ENCODE results near the gene TMPRSS6. TPM values are rescaled to one million over a fixed set of nuclear protein-coding genes. Genes with fewer than 3 reads are reported as not detected.

The TMPRSS6 gene
- total and polyA plus RNA-seq, 2 of the 13 experiments (the other 11 are each of a cell fraction or from before 2014, with no cell fraction given), result 4.2 to 4.8 TPM

GRCh38 chr22:37112084-37112728 is 2.7 kb upstream of the TMPRSS6 start (continued):
- peak; percentile 89 for TF ChIP-seq TFAP4 (IDR thresholded peaks at IDR 0.05; ENCODE audit: borderline replicate concordance, low read depth)
- no peak for TF ChIP-seq ZGPAT (CRISPR knock-in tag; IDR thresholded peaks at IDR 0.05)
- no peak for TF ChIP-seq HOMEZ (CRISPR knock-in tag; IDR thresholded peaks at IDR 0.05; ENCODE audit: low read depth)
- no peak for TF ChIP-seq IKZF1 (IDR thresholded peaks at IDR 0.05)
- TF ChIP-seq CHCHD3 (CRISPR knock-in tag; IDR thresholded peaks at IDR 0.05), result no peak
- 0 out of 2 replicates have a peak, but pooled peaks have one; percentile 27 for TF ChIP-seq MEF2D (CRISPR knock-in tag; IDR thresholded peaks at IDR 0.05)
- TF ChIP-seq ATF7 (IDR thresholded peaks at IDR 0.05), result no peak
- 0 out of 2 replicates have a peak, but pooled peaks have one; percentile 36 for TF ChIP-seq ATF7 (CRISPR knock-in tag; IDR thresholded peaks at IDR 0.05)
- TF ChIP-seq THAP7 (CRISPR knock-in tag; IDR thresholded peaks at IDR 0.05), result no peak
- no peak for TF ChIP-seq ASH2L (IDR thresholded peaks at IDR 0.05; ENCODE audit: insufficient read length, low read depth, low read length)
- TF ChIP-seq SMARCC2 (IDR thresholded peaks at IDR 0.05), result no peak
- no peak for TF ChIP-seq ZNF224 (CRISPR knock-in tag; IDR thresholded peaks at IDR 0.05)
- TF ChIP-seq ZNF550 (CRISPR knock-in tag; IDR thresholded peaks at IDR 0.05; ENCODE audit: borderline replicate concordance), result no peak
- TF ChIP-seq TEAD2 (CRISPR knock-in tag; IDR thresholded peaks at IDR 0.05), result no peak
- no peak for TF ChIP-seq NFE2L1 (CRISPR knock-in tag; IDR thresholded peaks at IDR 0.05; ENCODE audit: borderline replicate concordance)
- TF ChIP-seq E2F1 (CRISPR knock-in tag; IDR thresholded peaks at IDR 0.05), result no peak
- TF ChIP-seq ZNF3 (CRISPR knock-in tag; IDR thresholded peaks at IDR 0.05), result no peak
- no peak for TF ChIP-seq SNRNP70 (IDR thresholded peaks at IDR 0.05; ENCODE audit: low read depth, low read length)
- no peak for TF ChIP-seq HNRNPUL1 (IDR thresholded peaks at IDR 0.05; ENCODE audit: low read depth, low read length)
- TF ChIP-seq THRA (CRISPR knock-in tag; IDR thresholded peaks at IDR 0.05; ENCODE audit: borderline replicate concordance), result peak; percentile 29; the same call in 1 of the 2 replicates
- TF ChIP-seq SIX1 (CRISPR knock-in tag; IDR thresholded peaks at IDR 0.05; ENCODE audit: borderline replicate concordance), result no peak
- no peak for TF ChIP-seq NFATC3 (CRISPR knock-in tag; IDR thresholded peaks at IDR 0.05)
- no peak for TF ChIP-seq SP4 (CRISPR knock-in tag; IDR thresholded peaks at IDR 0.05)
